ENCODE data around the gene HNMT.

DNA sequence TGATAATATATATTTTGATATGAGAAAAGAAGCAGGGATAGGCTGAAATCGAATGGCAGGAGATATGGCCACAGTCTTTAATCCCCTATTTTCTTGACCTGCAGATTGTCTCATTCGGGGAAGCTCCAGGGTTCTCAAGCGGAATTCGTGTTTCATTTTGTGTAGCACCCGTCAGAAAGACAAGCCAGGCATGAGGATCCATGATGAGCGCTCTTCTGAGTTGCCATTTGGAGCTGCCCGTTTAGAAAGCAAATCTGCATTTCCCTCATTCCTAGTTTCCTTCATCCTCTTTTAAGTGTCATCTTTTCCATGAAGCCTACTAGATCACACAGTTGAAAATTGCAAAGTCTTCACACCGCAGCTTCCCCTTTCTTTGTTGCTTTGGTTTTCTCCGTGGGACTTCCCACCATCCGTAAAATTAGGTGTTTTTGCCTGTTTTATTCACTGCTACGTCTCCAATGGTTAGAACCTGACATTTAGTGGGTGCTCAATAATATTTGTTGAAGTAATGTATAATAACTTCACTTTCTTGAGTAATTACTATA lies 16.9 kb downstream of the HNMT start:
- TF ChIP-seq, protein P1, sequence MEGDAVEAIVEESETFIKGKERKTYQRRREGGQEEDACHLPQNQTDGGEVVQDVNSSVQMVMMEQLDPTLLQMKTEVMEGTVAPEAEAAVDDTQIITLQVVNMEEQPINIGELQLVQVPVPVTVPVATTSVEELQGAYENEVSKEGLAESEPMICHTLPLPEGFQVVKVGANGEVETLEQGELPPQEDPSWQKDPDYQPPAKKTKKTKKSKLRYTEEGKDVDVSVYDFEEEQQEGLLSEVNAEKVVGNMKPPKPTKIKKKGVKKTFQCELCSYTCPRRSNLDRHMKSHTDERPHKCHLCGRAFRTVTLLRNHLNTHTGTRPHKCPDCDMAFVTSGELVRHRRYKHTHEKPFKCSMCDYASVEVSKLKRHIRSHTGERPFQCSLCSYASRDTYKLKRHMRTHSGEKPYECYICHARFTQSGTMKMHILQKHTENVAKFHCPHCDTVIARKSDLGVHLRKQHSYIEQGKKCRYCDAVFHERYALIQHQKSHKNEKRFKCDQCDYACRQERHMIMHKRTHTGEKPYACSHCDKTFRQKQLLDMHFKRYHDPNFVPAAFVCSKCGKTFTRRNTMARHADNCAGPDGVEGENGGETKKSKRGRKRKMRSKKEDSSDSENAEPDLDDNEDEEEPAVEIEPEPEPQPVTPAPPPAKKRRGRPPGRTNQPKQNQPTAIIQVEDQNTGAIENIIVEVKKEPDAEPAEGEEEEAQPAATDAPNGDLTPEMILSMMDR (IDR thresholded peaks at IDR 0.05): no peak
- TF ChIP-seq POLR2A (IDR thresholded peaks at IDR 0.05; ENCODE audit: low read depth) (no peak), POLR2AphosphoS5 (IDR thresholded peaks at IDR 0.05) (no peak)
